SU-DHL-6 (cell line): ENCODE results near the gene CACNB1.

Experiments
- H2AFZ ChIP-seq: fragments of 200-600 bp; sonication (generic); 2 replicates; pipeline ENCODE4 v1.6.1; 2014; ENCODE audit warnings: low read depth, mild to moderate bottlenecking, moderate library complexity, mixed read lengths, antibody characterized with exemption, low read length; ENCODE audit not compliant: severe bottlenecking
- H3F3A ChIP-seq: fragments of 200-600 bp; shearing (Covaris generic); 2 replicates; pipeline ENCODE4 v1.6.0; 2016; ENCODE audit warnings: antibody characterized with exemption, mild to moderate bottlenecking; ENCODE audit not compliant: insufficient read depth
- H3K27ac ChIP-seq: fragments of 200-600 bp; sonication (generic); 2 replicates; pipeline ENCODE4 v1.5.1; 2016; ENCODE audit warnings: low read depth, mild to moderate bottlenecking, low read length, moderate library complexity, mixed read lengths
- H3K27me3 ChIP-seq: fragments of 200-600 bp; sonication (generic), shearing (Covaris generic); 2 replicates; pipeline ENCODE4 v1.6.0; 2014; ENCODE audit warnings: mild to moderate bottlenecking, low read length
- H3K36me3 ChIP-seq: fragments of 200-600 bp; sonication (generic); 2 replicates; pipeline ENCODE4 v1.6.1; 2014; ENCODE audit warnings: mild to moderate bottlenecking, low read length, mixed read lengths
- H3K4me2 ChIP-seq: fragments of 300-600, 200-600 bp; shearing (Covaris generic), sonication (generic); 2 replicates; pipeline ENCODE4 v1.6.0; 2014; ENCODE audit warnings: low read length, low read depth, mild to moderate bottlenecking; ENCODE audit not compliant: poor library complexity, severe bottlenecking
- H3K4me3 ChIP-seq: fragments of 200-600 bp; sonication (generic); 2 replicates; pipeline ENCODE4 v1.5.1; 2014; ENCODE audit warnings: antibody characterized with exemption, low read length, mild to moderate bottlenecking, mixed read lengths; ENCODE audit not compliant: insufficient read depth, poor library complexity, severe bottlenecking
- H3K79me2 ChIP-seq: fragments of 200-600 bp; sonication (generic); 2 replicates; pipeline ENCODE4 v1.6.1; 2014; ENCODE audit warnings: mild to moderate bottlenecking, low read length, moderate library complexity; ENCODE audit not compliant: insufficient read depth
- H3K9ac ChIP-seq: fragments of 200-600 bp; sonication (generic); 2 replicates; pipeline ENCODE4 v1.7.0; 2014; ENCODE audit warnings: mild to moderate bottlenecking, low read length
- H3K9me2 ChIP-seq: fragments of 200-600 bp; sonication (generic); replicated peaks from 2 replicates; pipeline ENCODE4 v1.6.1; 2014; ENCODE audit warnings: low read length; ENCODE audit not compliant: insufficient read depth
- H3K9me3 ChIP-seq: fragments of 200-600 bp; sonication (generic); 2 replicates; pipeline ENCODE4 v1.6.1; 2014; ENCODE audit warnings: low read length, mixed read lengths; ENCODE audit not compliant: insufficient read depth
- H4K20me1 ChIP-seq: fragments of 200-600 bp; sonication (generic); 2 replicates; pipeline ENCODE4 v1.6.1; 2014; ENCODE audit warnings: low read depth, mild to moderate bottlenecking, antibody characterized with exemption, low read length, moderate library complexity, mixed read lengths
- CTCF ChIP-seq: fragments of 200-600 bp; sonication (generic); IDR thresholded peaks from one replicate; pipeline ENCODE4 v1.5.1; 2017; ENCODE audit warnings: antibody characterized with exemption, mild to moderate bottlenecking, low read length, moderate library complexity; ENCODE audit not compliant: insufficient read depth, poor library complexity, severe bottlenecking
- EZH2phosphoT487 ChIP-seq: fragments of 200-600 bp; sonication (generic), shearing (Covaris generic); conservative IDR thresholded peaks from 2 replicates; pipeline ENCODE4 v1.6.1; 2018; ENCODE audit warnings: mild to moderate bottlenecking, antibody characterized with exemption, low read length, moderate library complexity, mixed read lengths

CACNB1 gene

GRCh38 chr17:39200957-39201510, 3.6 kb upstream of the CACNB1 start:
- peaks cover 28% of the 10 kb centered on the region for H3K36me3 ChIP-seq
- peak overlapping the region; percentile 96 for H3K9ac ChIP-seq
- peak overlapping the region; percentile 98 for H3K4me2 ChIP-seq
- H3K27me3 ChIP-seq = no peaks in the 10 kb centered on the region
- peaks cover 6% of the 10 kb centered on the region; the same call in 1 of the 2 replicates for H4K20me1 ChIP-seq
- H3K27ac ChIP-seq = peak overlapping the region; percentile 91
- peak overlapping the region; percentile 98 for H3K4me3 ChIP-seq
- peaks cover 65% of the 10 kb centered on the region for H3F3A ChIP-seq
- H3K9me2 ChIP-seq = no peaks in the 10 kb centered on the region
- TF ChIP-seq EZH2phosphoT487 (no peak), CTCF (no peak)
- H2AFZ ChIP-seq = no peak overlapping the region
- H3K79me2 ChIP-seq = peaks cover 36% of the 10 kb centered on the region
- no peaks in the 10 kb centered on the region for H3K9me3 ChIP-seq

- H3K27ac ChIP-seq = peak within 1 kb of the TSS; percentile 91
- H3F3A ChIP-seq = peaks cover 61% of the 10 kb centered on the region
- H3K4me3 ChIP-seq = peak within 1 kb of the TSS; percentile 98
- H3K9me2 ChIP-seq = no peaks in the 10 kb centered on the region
- H2AFZ ChIP-seq = peak within 1 kb of the TSS; percentile 76
- peaks cover 37% of the 10 kb centered on the region for H3K79me2 ChIP-seq
- peaks cover 28% of the 10 kb centered on the region for H3K36me3 ChIP-seq
- H3K9ac ChIP-seq = peak within 1 kb of the TSS; percentile 96
- H3K9me3 ChIP-seq = no peaks in the 10 kb centered on the region
- TF ChIP-seq CTCF (no peak), EZH2phosphoT487 (no peak)
- H3K4me2 ChIP-seq = peak within 1 kb of the TSS; percentile 98
- no peaks in the 10 kb centered on the region for H3K27me3 ChIP-seq
- peaks cover 6% of the 10 kb centered on the region; the same call in 1 of the 2 replicates for H4K20me1 ChIP-seq
These were observed 2.8 kb upstream of the CACNB1 start, which contains the start of gene RPL19 for GRCh38 chr17:39200070-39200879. RPL19 (plus strand) TSS chr17:39200283; CDS start chr17:39200345, 62 bp downstream.

- Histone ChIP-seq H4K20me1 (peaks cover 6% of the 10 kb centered on the region; the same call in 1 of the 2 replicates), H3K27me3 (no peaks in the 10 kb centered on the region), H3K9me2 (no peaks in the 10 kb centered on the region), H3K9me3 (no peaks in the 10 kb centered on the region), H3K27ac (peak overlapping the region; percentile 91), H2AFZ (peak overlapping the region; percentile 76), H3K36me3 (peaks cover 28% of the 10 kb centered on the region), H3F3A (peaks cover 57% of the 10 kb centered on the region), H3K4me2 (peak overlapping the region; percentile 98), H3K79me2 (peaks cover 37% of the 10 kb centered on the region), H3K9ac (peak overlapping the region; percentile 96), H3K4me3 (peak overlapping the region; percentile 98)
- no peak for TF ChIP-seq CTCF
These were observed 2.3 kb upstream of the CACNB1 start for GRCh38 chr17:39199820-39200069.
